Cardiac fibroblast (primary cell): ENCODE results near the gene MAML2.
"Not testable (repeated sequence)": the region's sequence is repeated elsewhere in the genome, so short reads cannot be mapped to it uniquely, and the experiment has no call there.

ENCODE experiments used
- DNase-seq, 2 donors: peaks; one replicate each; pipeline versions ENCODE4 v3.0.0 to v3.0.0-alpha.2; 2010; ENCODE audit warnings: low read depth in 2 of 2
- H3K4me3 ChIP-seq, 2 donors: replicated peaks in 1 of 2; 1 replicate in 1 of 2; 2 replicates in 1 of 2; pipeline ENCODE4 v1.5.1; 2011; ENCODE audit warnings: low read depth in 2 of 2, low read length in 2 of 2, mild to moderate bottlenecking in 2 of 2, moderate library complexity in 1 of 2
- TF ChIP-seq, protein P1 (sequence below): IDR thresholded peaks from one replicate; pipeline ENCODE4 v1.5.1; 2011; ENCODE audit warnings: low read depth, mild to moderate bottlenecking, low read length, inconsistent platforms

Gene MAML2

DNA sequence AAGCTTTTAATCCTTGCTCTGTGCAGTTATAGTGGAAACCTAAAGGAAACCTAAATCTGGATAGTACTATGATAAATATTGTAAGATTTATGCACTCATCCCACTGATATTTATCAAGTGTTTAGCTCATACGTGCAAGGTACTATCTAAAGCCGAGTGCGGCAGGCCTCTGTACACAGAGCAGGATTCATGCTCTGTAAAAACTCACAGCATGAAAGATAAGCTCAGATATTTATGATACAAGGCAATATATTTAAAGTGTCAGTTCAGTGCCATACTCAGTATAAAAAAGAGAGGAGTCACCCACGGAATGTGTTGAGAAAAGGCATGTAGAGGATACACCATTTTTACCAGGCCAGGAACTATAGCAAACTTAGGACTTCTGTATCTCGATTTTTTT is 66.2 kb downstream of the MAML2 start:
- H3K4me3 ChIP-seq = no peak overlapping the region
- TF ChIP-seq, protein P1, sequence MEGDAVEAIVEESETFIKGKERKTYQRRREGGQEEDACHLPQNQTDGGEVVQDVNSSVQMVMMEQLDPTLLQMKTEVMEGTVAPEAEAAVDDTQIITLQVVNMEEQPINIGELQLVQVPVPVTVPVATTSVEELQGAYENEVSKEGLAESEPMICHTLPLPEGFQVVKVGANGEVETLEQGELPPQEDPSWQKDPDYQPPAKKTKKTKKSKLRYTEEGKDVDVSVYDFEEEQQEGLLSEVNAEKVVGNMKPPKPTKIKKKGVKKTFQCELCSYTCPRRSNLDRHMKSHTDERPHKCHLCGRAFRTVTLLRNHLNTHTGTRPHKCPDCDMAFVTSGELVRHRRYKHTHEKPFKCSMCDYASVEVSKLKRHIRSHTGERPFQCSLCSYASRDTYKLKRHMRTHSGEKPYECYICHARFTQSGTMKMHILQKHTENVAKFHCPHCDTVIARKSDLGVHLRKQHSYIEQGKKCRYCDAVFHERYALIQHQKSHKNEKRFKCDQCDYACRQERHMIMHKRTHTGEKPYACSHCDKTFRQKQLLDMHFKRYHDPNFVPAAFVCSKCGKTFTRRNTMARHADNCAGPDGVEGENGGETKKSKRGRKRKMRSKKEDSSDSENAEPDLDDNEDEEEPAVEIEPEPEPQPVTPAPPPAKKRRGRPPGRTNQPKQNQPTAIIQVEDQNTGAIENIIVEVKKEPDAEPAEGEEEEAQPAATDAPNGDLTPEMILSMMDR = no peak
- no peak for DNase-seq

DNA sequence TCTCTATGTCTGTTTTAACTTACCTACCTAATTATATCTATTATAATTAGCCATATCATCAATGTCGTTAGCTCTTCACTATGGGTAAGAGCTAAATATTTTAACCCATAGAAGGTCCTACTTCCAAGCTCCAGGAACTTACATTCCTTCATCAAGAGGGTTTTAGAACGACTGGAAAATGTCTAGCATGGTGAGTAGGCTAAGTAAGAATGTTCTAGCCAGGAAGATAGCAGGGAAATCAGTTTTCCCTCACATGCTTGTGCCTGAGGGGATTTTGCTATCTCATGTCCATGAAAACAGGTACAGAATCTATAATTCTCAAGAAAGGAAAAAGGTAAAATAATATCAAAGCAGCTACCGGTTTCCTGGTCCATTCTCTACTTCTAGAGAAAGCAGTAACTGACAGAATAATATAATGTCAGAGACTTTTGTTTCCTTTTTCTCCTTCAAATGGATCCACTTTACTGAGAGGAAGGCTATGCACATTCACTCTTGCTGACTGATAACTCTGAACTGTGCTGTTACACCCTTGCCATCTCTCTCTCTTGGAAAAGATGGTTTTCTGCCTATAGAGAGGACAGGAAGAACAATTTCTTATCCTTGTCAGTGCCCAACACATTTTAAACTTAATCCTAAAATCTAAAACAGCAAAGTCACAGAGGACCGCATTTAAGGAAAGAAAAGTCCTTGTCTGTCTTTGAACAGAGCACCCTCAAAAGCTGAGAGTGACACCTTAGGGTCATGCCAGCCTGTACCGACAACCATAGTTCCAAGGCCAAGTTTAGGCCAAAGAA is 67.0 kb downstream of the MAML2 start:
- TF ChIP-seq, protein P1 = no peak
- H3K4me3 ChIP-seq = no peak overlapping the region
- no peak for DNase-seq

DNA sequence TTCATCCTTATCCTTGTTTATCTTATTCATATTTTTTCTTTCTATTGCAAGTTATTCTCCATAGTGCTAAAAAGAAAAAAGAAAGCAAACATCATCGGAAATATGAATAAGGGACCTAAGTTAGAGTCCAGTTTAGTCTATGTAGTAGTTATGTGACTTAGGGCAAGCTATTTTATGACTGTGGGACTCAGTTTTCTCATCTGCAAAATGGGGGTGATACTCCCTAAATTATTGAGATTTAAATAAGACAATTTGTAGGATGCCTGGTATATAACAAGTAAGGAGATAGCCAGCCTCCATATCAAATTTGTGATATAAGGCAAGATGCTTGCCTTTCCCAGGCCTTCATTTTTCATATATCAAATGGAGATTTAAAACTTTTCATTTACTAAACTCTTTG is 69.5 kb downstream of the MAML2 start:
- DNase-seq = no peak
- H3K4me3 ChIP-seq = no peak overlapping the region
- TF ChIP-seq, protein P1 = no peak

DNA sequence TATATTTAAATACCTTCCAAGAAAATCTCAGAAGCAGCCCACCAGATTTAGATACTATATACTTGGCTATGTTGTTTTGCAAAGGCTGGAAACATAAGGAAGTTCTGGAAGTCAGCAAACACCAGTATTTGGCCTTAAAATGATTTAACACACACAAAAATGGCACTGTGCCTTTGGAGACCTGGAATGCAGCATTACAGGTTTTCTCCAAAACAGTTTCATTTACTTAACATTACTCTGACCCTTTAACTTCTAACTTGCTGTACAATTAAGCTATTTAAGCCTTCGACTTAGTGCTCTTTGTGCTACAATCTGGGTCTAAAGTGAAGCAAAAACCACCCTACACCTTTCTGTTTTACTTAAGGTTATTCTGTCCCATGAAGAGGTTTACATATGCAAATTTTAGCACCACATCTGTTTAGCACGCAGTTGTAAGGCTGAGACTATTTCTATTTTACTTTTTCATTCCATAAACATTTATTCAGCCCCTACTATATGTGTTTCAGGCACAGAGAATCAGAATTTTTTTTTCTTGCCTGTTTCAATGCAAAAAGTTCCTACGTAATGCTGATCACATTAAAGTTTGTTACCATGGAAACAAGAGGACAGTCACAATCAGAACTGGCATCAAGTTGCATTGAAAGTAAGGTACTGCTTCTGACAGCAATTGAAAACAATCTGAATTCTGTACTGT is 70.3 kb downstream of the MAML2 start:
- TF ChIP-seq, protein P1 = no peak
- no peak overlapping the region for H3K4me3 ChIP-seq
- peak; percentile 51 to 63 for DNase-seq

DNA sequence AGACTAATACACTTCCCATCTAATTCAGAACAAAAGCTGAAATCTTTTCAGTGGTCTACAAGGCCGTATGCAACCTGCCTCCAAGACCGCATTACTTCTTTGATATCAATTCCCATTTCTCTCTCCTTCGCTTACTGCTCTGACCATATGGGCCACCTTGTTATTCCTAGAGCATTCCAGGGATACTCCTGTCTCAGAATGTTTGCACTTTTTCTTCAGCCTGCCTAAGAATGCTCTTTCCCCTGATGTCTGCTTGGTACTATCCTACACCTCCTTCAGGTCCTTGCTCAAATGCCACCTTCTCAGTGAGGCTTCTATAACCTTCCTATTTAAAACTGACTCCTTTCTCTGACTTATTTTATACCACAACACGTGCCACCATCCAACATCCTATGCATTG is 71.2 kb downstream of the MAML2 start:
- TF ChIP-seq, protein P1 = no peak
- no peak overlapping the region for H3K4me3 ChIP-seq
- no peak for DNase-seq

DNA sequence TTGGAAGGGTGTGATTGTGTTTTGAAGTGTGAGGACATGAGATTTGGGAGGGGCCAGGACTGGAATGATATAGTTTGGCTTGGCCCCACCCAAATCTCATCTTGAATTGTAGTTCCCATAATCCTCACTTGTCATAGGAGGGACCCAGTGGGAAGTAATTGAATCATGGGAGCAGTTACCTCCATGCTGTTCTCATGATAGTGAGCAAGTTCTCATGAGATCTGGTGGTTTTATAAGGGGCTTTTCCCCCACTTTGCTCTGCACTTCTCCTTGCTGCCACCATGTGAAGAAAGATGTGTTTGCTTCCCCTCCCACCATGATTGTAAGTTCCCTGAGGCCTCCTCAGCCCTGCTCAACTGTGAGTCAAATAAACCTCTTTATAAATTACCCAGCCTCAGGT is 71.6 kb downstream of the MAML2 start:
- H3K4me3 ChIP-seq, DNase-seq: not testable (repeated sequence)

DNA sequence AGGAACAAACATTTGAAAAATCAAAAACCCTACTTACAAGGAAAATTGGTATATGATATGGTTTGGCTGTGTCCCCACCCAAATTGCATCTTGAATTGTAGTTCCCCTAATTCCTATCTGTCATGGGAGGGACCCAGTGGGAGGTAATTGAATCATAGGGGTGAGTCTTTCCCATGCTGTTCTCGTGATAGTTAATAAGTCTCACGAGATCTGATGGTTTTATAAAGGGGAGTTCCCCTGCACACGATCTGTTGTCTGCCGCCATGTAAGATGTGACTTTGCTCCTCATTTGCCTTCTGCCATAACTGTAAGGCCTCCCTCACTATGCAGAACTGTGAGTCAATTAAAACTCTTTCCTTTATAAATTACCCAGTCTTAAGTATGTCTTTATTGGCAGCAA is 74.5 kb downstream of the MAML2 start:
- DNase-seq, H3K4me3 ChIP-seq: not testable (repeated sequence)
